CD1c-positive myeloid dendritic cell (primary cell): ENCODE measurements around the gene GBF1.

Experiments
- DNase-seq: peaks from one replicate; pipeline ENCODE4 v3.0.0-alpha.2; 2016; ENCODE audit errors: extremely low spot score

GBF1 gene

GRCh38 chr10:102406815-102407214 lies 161.5 kb downstream of the GBF1 start:
- peak; percentile 26 for DNase-seq

- no peak for DNase-seq
Measured at GRCh38 chr10:102407425-102408130, 162.2 kb downstream of the GBF1 start.

GRCh38 chr10:102408131-102408727 lies 162.9 kb downstream of the GBF1 start:
- no peak for DNase-seq

GRCh38 chr10:102408728-102409603 lies 163.6 kb downstream of the GBF1 start:
- DNase-seq: peak; percentile 65

- no peak for DNase-seq
Measured at GRCh38 chr10:102409604-102410428, 164.5 kb downstream of the GBF1 start.

GRCh38 chr10:102410429-102411073 lies 165.2 kb downstream of the GBF1 start:
- no peak for DNase-seq

GRCh38 chr10:102411341-102412255 lies 166.3 kb downstream of the GBF1 start:
- no peak for DNase-seq

- no peak for DNase-seq
Measured at GRCh38 chr10:102412293-102412692, 167.0 kb downstream of the GBF1 start.

- no peak for DNase-seq
Measured at GRCh38 chr10:102413053-102413705, 167.8 kb downstream of the GBF1 start.

- no peak for DNase-seq
Measured at GRCh38 chr10:102413806-102414561, 168.7 kb downstream of the GBF1 start.

- DNase-seq: peak; percentile 38
Measured at GRCh38 chr10:102414749-102415148, 169.4 kb downstream of the GBF1 start.

GRCh38 chr10:102416283-102416682 lies 171.0 kb downstream of the GBF1 start:
- no peak for DNase-seq

GRCh38 chr10:102416695-102417094 lies 171.4 kb downstream of the GBF1 start:
- DNase-seq: no peak

GRCh38 chr10:102418622-102419268 lies 173.4 kb downstream of the GBF1 start, which contains the start of gene PSD:
Gene PSD, minus strand, starts transcription at chr10:102418785. Its CDS starts 1,747 bp downstream, at chr10:102417038.
- peak; percentile 12 for DNase-seq

- peak; percentile 66 for DNase-seq
Measured at GRCh38 chr10:102419269-102420180, 174.2 kb downstream of the GBF1 start.

GRCh38 chr10:102420181-102420713 lies 174.9 kb downstream of the GBF1 start:
- no peak for DNase-seq
